ENCODE measurements around the gene IL17RA. TPM values are rescaled to one million over a fixed set of nuclear protein-coding genes. Genes with fewer than 3 reads are reported as not detected.
A peak's percentile ranks its signal among the peaks of the same experiment; 100 is the strongest.

The IL17RA gene
- total and polyA plus RNA-seq, 2 of the 4 experiments (the other 2 are of a cell fraction) = 5.2 to 15.3 TPM

- Histone ChIP-seq H2AK9ac (replicated peaks; ENCODE audit: low read depth, low read length, poor library complexity) (no peak overlapping the region), H4K5ac (ENCODE audit: low read depth, low read length) (no peak overlapping the region), H4K20me1 (ENCODE audit: insufficient read depth, low read length) (peaks cover 38% of the 10 kb centered on the region), H3K18ac (ENCODE audit: low read depth, low read length) (no peak overlapping the region), H3K4me1 (ENCODE audit: control insufficient read depth, insufficient read depth, low read length) (peaks cover 12% of the 10 kb centered on the region), H3K9me3 (ENCODE audit: control insufficient read depth, insufficient read depth, low read length) (no peaks in the 10 kb centered on the region), H3K4me3 (ENCODE audit: insufficient read depth, low read depth, low read length) (0 out of 2 replicates have a peak overlapping the region, but pooled peaks have one; percentile 83), H2BK15ac (ENCODE audit: low read depth, low read length) (no peak overlapping the region), H3K4ac (ENCODE audit: low read depth, low read length) (no peak overlapping the region), H3K27me3 (ENCODE audit: control insufficient read depth, insufficient read depth, low read length) (no peaks in the 10 kb centered on the region), H3K9ac (ENCODE audit: low read depth, low read length) (no peak overlapping the region), H3K27ac (ENCODE audit: insufficient read depth, low read length) (no peak overlapping the region), H3K56ac (ENCODE audit: extremely low read depth, insufficient read depth, low read length) (no peak overlapping the region), H3K36me3 (ENCODE audit: control insufficient read depth, insufficient read depth, low read length) (no peaks in the 10 kb centered on the region), H3K14ac (replicated peaks; ENCODE audit: low read depth, low read length) (peak overlapping the region; percentile 63; the same call in 1 of the 2 replicates), H3K4me2 (ENCODE audit: low read depth, low read length) (peak overlapping the region; percentile 82), H3K9me1 (ENCODE audit: insufficient read depth, low read length) (peaks cover 10% of the 10 kb centered on the region), H2BK5ac (ENCODE audit: low read depth, low read length, poor library complexity, severe bottlenecking) (no peak overlapping the region), H2AFZ (replicated peaks; ENCODE audit: low read length, poor library complexity) (no peak overlapping the region), H2BK120ac (ENCODE audit: low read depth, low read length) (no peak overlapping the region), H2AK5ac (ENCODE audit: low read depth, low read length) (no peak overlapping the region), H4K8ac (ENCODE audit: low read depth in 2 of 2, low read length in 2 of 2) (no peak overlapping the region), H3K23ac (ENCODE audit: low read depth, low read length) (0 out of 2 replicates have a peak overlapping the region, but pooled peaks have one; percentile 33), H3K79me1 (ENCODE audit: low read depth in 1 of 2, low read length in 2 of 2) (peaks cover 9 to 49% of the 10 kb centered on the region in 2 experiments), H4K91ac (ENCODE audit: insufficient read depth, low read depth, low read length) (no peak overlapping the region), H2BK20ac (ENCODE audit: low read depth, low read length) (no peak overlapping the region)
- no peak for TF ChIP-seq POLR2A (IDR thresholded peaks at IDR 0.05; ENCODE audit: low read depth, low read length)
- TF ChIP-seq RAD21 (IDR thresholded peaks at IDR 0.05; ENCODE audit: low read length) = no peak
- no peak for TF ChIP-seq CEBPB (IDR thresholded peaks at IDR 0.05; ENCODE audit: low read depth, low read length)
- no peak for TF ChIP-seq SMC3 (IDR thresholded peaks at IDR 0.05; ENCODE audit: low read depth, low read length)
- no peak for TF ChIP-seq RFX5 (IDR thresholded peaks at IDR 0.05; ENCODE audit: low read depth, low read length)
- TF ChIP-seq USF2 (IDR thresholded peaks at IDR 0.05; ENCODE audit: low read depth, low read length) = no peak
- TF ChIP-seq FOS (IDR thresholded peaks at IDR 0.05; ENCODE audit: low read depth, low read length) = no peak
- ChIA-PET POLR2A (ENCODE audit: unreplicated experiment) (no interaction called here), CTCF (interaction anchor here (1.2 kb wide), 1 partner anchor 85 kb away, joined by 3 read pairs; no protein-coding TSS in a partner anchor)
- in situ Hi-C loops (cut with MboI; ENCODE audit: low sequenced_read_pairs) (loop anchor here (5.0 to 25.0 kb wide), 2 partner anchors 66 to 726 kb away; no protein-coding TSS in a partner anchor), intact Hi-C loops (cut with micrococcal nuclease) (no loop called here), dilution Hi-C loops (cut with HindIII; ENCODE audit: low sequenced_read_pairs, unreplicated experiment) (no loop called here)
- no TSS peak for BruUV-seq (replicated peaks)
- WGBS, 2 experiments (ENCODE audit: extremely low coverage in 2 of 2, insufficient read length in 1 of 2) = no CpG with 5 or more reads among the region's 7 CpGs
- ATAC-seq (ENCODE audit: low read depth) = no peak
- no peak for DNase-seq
Observed at GRCh38 chr22:17086296-17086695, 1.5 kb downstream of the IL17RA start.
